Lower lobe of right lung (tissue), 2 donors: ENCODE measurements around the gene DLX1. TPM values are rescaled to one million over a fixed set of nuclear protein-coding genes. Genes with fewer than 3 reads are reported as not detected.

ENCODE experiments used
- ATAC-seq, 2 donors: fragments of 200-7000 bp; cut with Tn5 transposase; one replicate each; pipeline ENCODE4 v1.9.1; 2020 to 2022; ENCODE audit warnings: mild to moderate bottlenecking in 2 of 2, moderate library complexity in 2 of 2
- DNase-seq: peaks from one replicate; pipeline ENCODE4 v3.0.0-alpha.2; 2020
- H3K27ac ChIP-seq: fragments of 200-600 bp; one replicate; pipeline ENCODE4 v1.8.0; 2022
- H3K27me3 ChIP-seq: fragments of 200-600 bp; one replicate; pipeline ENCODE4 v1.8.0; 2022; ENCODE audit warnings: low read depth
- H3K36me3 ChIP-seq: fragments of 200-600 bp; one replicate; pipeline ENCODE4 v1.8.0; 2022; ENCODE audit warnings: mild to moderate bottlenecking
- H3K4me1 ChIP-seq: fragments of 200-600 bp; one replicate; pipeline ENCODE4 v1.8.0; 2022
- H3K4me3 ChIP-seq: fragments of 200-600 bp; one replicate; pipeline ENCODE4 v1.8.0; 2022; ENCODE audit warnings: mild to moderate bottlenecking
- H3K9me3 ChIP-seq: fragments of 200-600 bp; one replicate; pipeline ENCODE4 v1.8.0; 2022
- CTCF ChIP-seq: fragments of 200-600 bp; IDR thresholded peaks from one replicate; pipeline ENCODE4 v1.8.0; 2022; ENCODE audit warnings: antibody characterized with exemption, mild to moderate bottlenecking
- intact Hi-C: fragments of 100-400 bp; cut with DNase I; formaldehyde crosslinking; loops from one replicate; pipeline ENCODE4 v1.11.0; 2022
- total RNA-seq: library from RNA; stranded (reverse); fragmentation: NEBNext Ultra II Directional; extraction: Animal tissue kit (Norgen Biotek cat#: 25700); gene quantifications from one replicate; pipeline ENCODE4 v1.2.1, GENCODE V29; 2021
- donor health status: DM: no; HTN: yes; CAD: no; lungs with severe emphysema.

Gene DLX1
- total RNA-seq, 1 donor from 2014 or later: not detected

GRCh38 chr2:172046080-172046678 is 39.1 kb upstream of the DLX1 start:
- Histone ChIP-seq H3K4me1 (no peaks in the 10 kb centered on the region), H3K27ac (no peak overlapping the region), H3K27me3 (no peaks in the 10 kb centered on the region), H3K4me3 (no peak overlapping the region), H3K36me3 (no peaks in the 10 kb centered on the region), H3K9me3 (no peaks in the 10 kb centered on the region)
- no peak for DNase-seq
- no peak for TF ChIP-seq CTCF
- no peak for ATAC-seq
- intact Hi-C loops: no loop called here

GRCh38 chr2:172046866-172047565 is 38.3 kb upstream of the DLX1 start:
- H3K9me3 ChIP-seq: no peaks in the 10 kb centered on the region
- no peaks in the 10 kb centered on the region for H3K27me3 ChIP-seq
- H3K27ac ChIP-seq: no peak overlapping the region
- ATAC-seq: no peak
- no peaks in the 10 kb centered on the region for H3K4me1 ChIP-seq
- no peaks in the 10 kb centered on the region for H3K36me3 ChIP-seq
- no peak for TF ChIP-seq CTCF
- intact Hi-C loops: no loop called here
- no peak overlapping the region for H3K4me3 ChIP-seq
- no peak for DNase-seq

DNA sequence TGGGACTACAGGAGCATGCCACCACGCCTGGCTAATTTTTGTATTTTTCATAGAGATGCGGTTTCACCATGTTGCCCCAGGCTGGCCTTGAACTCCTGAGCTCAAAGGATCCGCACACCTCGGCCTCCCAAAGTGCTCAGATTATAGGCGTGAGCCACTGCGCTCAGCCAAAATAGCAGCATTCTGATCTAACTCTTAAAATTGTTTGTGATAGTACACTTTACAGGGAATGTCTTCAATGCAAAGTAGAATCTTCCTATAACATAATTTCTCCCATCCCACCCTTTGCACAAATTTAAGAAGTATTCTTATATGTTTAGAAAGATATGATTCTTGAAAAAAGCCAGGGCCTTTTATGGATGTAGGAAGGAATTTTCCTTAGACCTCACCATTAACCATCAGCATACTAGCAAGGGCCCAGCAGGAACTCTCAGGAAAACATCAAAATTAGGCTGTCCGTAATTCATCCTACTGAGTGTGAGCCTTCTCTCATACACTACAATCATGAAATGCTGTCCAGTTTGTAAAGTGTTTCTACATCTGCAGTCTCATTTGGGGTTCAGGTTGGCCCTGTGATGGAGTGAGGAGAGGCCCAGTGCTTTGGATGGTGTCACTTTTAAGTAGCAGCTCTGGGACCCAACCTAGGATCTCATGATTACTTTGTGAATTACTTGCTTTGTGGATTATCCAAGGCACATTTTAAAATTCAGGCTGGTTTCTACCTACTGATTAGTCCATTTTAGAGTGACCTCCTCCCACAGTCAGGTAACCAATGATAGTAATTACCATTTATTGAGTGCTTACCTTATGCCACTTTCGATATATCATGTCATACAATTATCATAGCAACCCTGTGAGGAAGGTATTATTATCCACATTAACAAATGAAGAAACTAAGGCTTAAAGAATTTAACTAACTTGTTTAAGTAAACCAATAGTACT is 37.5 kb upstream of the DLX1 start:
- Histone ChIP-seq H3K27me3 (no peaks in the 10 kb centered on the region), H3K4me3 (no peak overlapping the region), H3K36me3 (no peaks in the 10 kb centered on the region), H3K27ac (no peak overlapping the region), H3K4me1 (no peaks in the 10 kb centered on the region), H3K9me3 (no peaks in the 10 kb centered on the region)
- intact Hi-C loops: no loop called here
- no peak for TF ChIP-seq CTCF
- ATAC-seq: no peak
- DNase-seq: no peak

GRCh38 chr2:172048508-172049503 is 36.5 kb upstream of the DLX1 start:
- no peak for ATAC-seq
- no peaks in the 10 kb centered on the region for H3K9me3 ChIP-seq
- no peaks in the 10 kb centered on the region for H3K4me1 ChIP-seq
- H3K27ac ChIP-seq: no peak overlapping the region
- intact Hi-C loops: no loop called here
- TF ChIP-seq CTCF: no peak
- no peaks in the 10 kb centered on the region for H3K27me3 ChIP-seq
- no peaks in the 10 kb centered on the region for H3K36me3 ChIP-seq
- H3K4me3 ChIP-seq: no peak overlapping the region
- no peak for DNase-seq
